HepG2 (cell line): ENCODE measurements around the gene ZNF440. TPM values are rescaled to one million over a fixed set of nuclear protein-coding genes. Genes with fewer than 3 reads are reported as not detected.

Experiments
- ATAC-seq: fragments of 200-7000 bp; cut with Tn5 transposase; 3 replicates; pipeline ENCODE4 v1.9.1; 2020; ENCODE audit warnings: mild to moderate bottlenecking, moderate library complexity
- BruUV-seq: library from RNA; stranded (reverse); fragments of 400-500 nt; replicated peaks from 2 replicates; lab custom pipeline; 2021; lab: Mats Ljungman, UMichigan
- CTCF ChIA-PET: fragments of 300-600 bp; formaldehyde crosslinking; extraction: SDS; loops from one replicate; lab custom pipeline; 2021; ENCODE audit warnings: low total read pairs, inconsistent platforms, low intra/inter-chr PET ratio; lab: Yijun Ruan, JAX
- POLR2A ChIA-PET: fragments of 350-600 bp; sonication (Branson Sonifier 250); formaldehyde crosslinking; loops from one replicate; lab custom pipeline; 2020; ENCODE audit warnings: antibody characterized with exemption, inconsistent platforms; lab: Yijun Ruan, JAX
- DNase-seq: peaks from one replicate; pipeline ENCODE4 v3.0.0-alpha.2; 2015; ENCODE audit warnings: low spot score
- FAIRE-seq: peaks from 3 replicates; lab custom pipeline; 2011; peaks lifted over from hg19 to GRCh38; lab: Jason Lieb, UNC
- H2AFZ ChIP-seq: one replicate; pipeline ENCODE4 v1.6.1; 2011; ENCODE audit warnings: low read length, inconsistent platforms
- H3K27ac ChIP-seq: fragments of 300-600 bp; 3 replicates; pipeline ENCODE4 v1.8.0; 2011; ENCODE audit warnings: mixed run types, mild to moderate bottlenecking, mixed read lengths, low read length, inconsistent platforms; ENCODE audit not compliant: insufficient read depth; ENCODE audit errors: extremely low read length
- H3K27me3 ChIP-seq, 2 experiments: fragments of 200-600 bp in 1 of 2; 2 replicates in 1 of 2; 3 replicates in 1 of 2; pipeline versions ENCODE4 v1.6.0 to v1.8.0; 2011; ENCODE audit warnings: low read length in 2 of 2, mild to moderate bottlenecking in 2 of 2, moderate library complexity in 2 of 2, inconsistent platforms in 1 of 2; ENCODE audit not compliant: insufficient read depth in 2 of 2, control insufficient read depth in 1 of 2
- H3K36me3 ChIP-seq, 2 experiments: fragments of 200-600 bp in 1 of 2; replicated peaks in 1 of 2; 2 replicates in 1 of 2; 3 replicates in 1 of 2; pipeline versions ENCODE4 v1.5.1 to v1.8.0; 2011; ENCODE audit warnings: low read length in 2 of 2, inconsistent platforms in 1 of 2; ENCODE audit not compliant: insufficient read depth in 2 of 2, control insufficient read depth in 1 of 2
- H3K4me1 ChIP-seq: 2 replicates; pipeline ENCODE4 v1.5.1; 2012; ENCODE audit warnings: low read length, inconsistent platforms; ENCODE audit not compliant: insufficient read depth
- H3K4me2 ChIP-seq: 2 replicates; pipeline ENCODE4 v1.6.0; 2011; ENCODE audit warnings: low read depth, low read length, inconsistent platforms
- H3K4me3 ChIP-seq, 3 experiments: fragments of 200-600 bp in 1 of 3; sonication (generic), shearing (Covaris generic) in 1 of 3; replicated peaks in 1 of 3; 2 replicates each; pipeline ENCODE4 v1.5.1; 2011 to 2016; ENCODE audit warnings: low read length in 3 of 3, inconsistent platforms in 2 of 3, low read depth in 2 of 3, mild to moderate bottlenecking in 2 of 3, control low read depth in 1 of 3, mixed read lengths in 1 of 3; ENCODE audit not compliant: insufficient read depth in 1 of 3
- H3K79me2 ChIP-seq: one replicate; pipeline ENCODE4 v1.6.1; 2011; ENCODE audit warnings: low read length, inconsistent platforms; ENCODE audit not compliant: insufficient read depth
- H3K9ac ChIP-seq: 2 replicates; pipeline ENCODE4 v1.6.0; 2011; ENCODE audit warnings: mild to moderate bottlenecking, low read depth, low read length, inconsistent platforms; ENCODE audit not compliant: insufficient read depth
- H3K9me3 ChIP-seq: 2 replicates; pipeline ENCODE4 v1.5.1; 2012; ENCODE audit warnings: mild to moderate bottlenecking, low read length
- H4K20me1 ChIP-seq: 2 replicates; pipeline ENCODE4 v1.6.0; 2011; ENCODE audit warnings: inconsistent platforms, mild to moderate bottlenecking, low read length, moderate library complexity; ENCODE audit not compliant: insufficient read depth
- CENPBD1 ChIP-seq: sonication (generic); formaldehyde crosslinking; IDR thresholded peaks from 2 replicates; pipeline ENCODE4 v1.8.0; 2022; ENCODE audit warnings: missing genetic modification reagents, low read depth, mild to moderate bottlenecking, borderline replicate concordance
- CREBL2 ChIP-seq: sonication (generic); formaldehyde crosslinking; IDR thresholded peaks from 2 replicates; pipeline ENCODE4 v1.8.1; 2023; ENCODE audit warnings: missing genetic modification reagents, mild to moderate bottlenecking, borderline replicate concordance
- GATAD1 ChIP-seq: IDR thresholded peaks from 2 replicates; pipeline ENCODE4 v1.6.1; 2016; ENCODE audit warnings: missing genetic modification reagents, missing compliant biosample characterization
- HIC2 ChIP-seq: sonication (generic); formaldehyde crosslinking; IDR thresholded peaks from 2 replicates; pipeline ENCODE4 v1.9.0; 2022; ENCODE audit warnings: low read depth, missing genetic modification reagents
- KAT7 ChIP-seq: IDR thresholded peaks from 2 replicates; pipeline ENCODE4 v1.6.1; 2018; ENCODE audit warnings: borderline replicate concordance, missing compliant biosample characterization
- KDM5A ChIP-seq: fragments of 200-600 bp; sonication (generic); IDR thresholded peaks from 2 replicates; pipeline ENCODE4 v1.7.0; 2018; ENCODE audit warnings: antibody characterized with exemption, mild to moderate bottlenecking, low read length, borderline replicate concordance
- LCORL ChIP-seq, 2 experiments: fragments of 450-650 bp in 1 of 2; sonication (generic) in 1 of 2; formaldehyde crosslinking in 1 of 2; IDR thresholded peaks; 2 replicates each; pipeline versions ENCODE4 v1.5.0 to v1.6.1; 2017 to 2020; ENCODE audit warnings: antibody characterized with exemption in 1 of 2, missing genetic modification reagents in 1 of 2
- MBD4 ChIP-seq: IDR thresholded peaks from 2 replicates; pipeline ENCODE4 v1.6.1; 2012; ENCODE audit warnings: low read length, inconsistent platforms, borderline replicate concordance
- NCOA1 ChIP-seq: sonication (generic); formaldehyde crosslinking; IDR thresholded peaks from 2 replicates; pipeline ENCODE4 v1.9.0; 2021; ENCODE audit warnings: missing genetic modification reagents
- NR3C1 ChIP-seq: sonication (generic); formaldehyde crosslinking; IDR thresholded peaks from 2 replicates; pipeline ENCODE4 v1.4.0; 2020; ENCODE audit warnings: missing genetic modification reagents
- SP1 ChIP-seq, 2 experiments: fragments of 450-650 bp in 1 of 2; sonication (generic) in 1 of 2; formaldehyde crosslinking in 1 of 2; IDR thresholded peaks; 2 replicates each; pipeline versions ENCODE4 v1.4.0 to v1.6.1; 2016 to 2020; ENCODE audit warnings: missing genetic modification reagents in 1 of 2
- TFDP1 ChIP-seq: IDR thresholded peaks from 2 replicates; pipeline ENCODE4 v1.6.1; 2016; ENCODE audit warnings: missing compliant biosample characterization, missing genetic modification reagents, borderline replicate concordance
- ZBTB2 ChIP-seq: sonication (generic); formaldehyde crosslinking; IDR thresholded peaks from 2 replicates; pipeline ENCODE4 v1.8.0; 2022; ENCODE audit warnings: low read depth, missing genetic modification reagents
- ZBTB39 ChIP-seq: sonication (generic); formaldehyde crosslinking; IDR thresholded peaks from 2 replicates; pipeline ENCODE4 v1.5.0; 2020; ENCODE audit warnings: missing genetic modification reagents
- ZNF160 ChIP-seq: sonication (generic); formaldehyde crosslinking; IDR thresholded peaks from 2 replicates; pipeline ENCODE4 v1.8.0; 2022; ENCODE audit warnings: mild to moderate bottlenecking, inconsistent platforms, missing genetic modification reagents
- ZNF30 ChIP-seq: sonication (generic); formaldehyde crosslinking; IDR thresholded peaks from 2 replicates; pipeline ENCODE4 v1.5.0; 2020; ENCODE audit warnings: mild to moderate bottlenecking, missing genetic modification reagents
- ZNF44 ChIP-seq: sonication (generic); formaldehyde crosslinking; IDR thresholded peaks from 2 replicates; pipeline ENCODE4 v1.5.1; 2020; ENCODE audit warnings: mild to moderate bottlenecking, missing genetic modification reagents
- ZSCAN30 ChIP-seq: sonication (generic); formaldehyde crosslinking; IDR thresholded peaks from 2 replicates; pipeline ENCODE4 v1.5.0; 2020; ENCODE audit warnings: mild to moderate bottlenecking, missing genetic modification reagents
- ZSCAN9 ChIP-seq: IDR thresholded peaks from 2 replicates; pipeline ENCODE4 v1.6.1; 2016; ENCODE audit warnings: borderline replicate concordance
- WGBS: methylation state at CpG from one replicate; pipeline ENCODE4 v1.1.6; 2017; ENCODE audit warnings: low lambda C conversion rate; 5-methylcytosine and 5-hydroxymethylcytosine counted together
- in situ Hi-C: cut with HindIII; loops from 2 replicates; pipeline ENCODE4 v1.10.0; 2017; ENCODE audit warnings: low pct_unique_long_range_greater_than_20kb; ENCODE audit not compliant: extremely low pct_ligation_motif_present
- intact Hi-C: fragments of 100-400 bp; cut with micrococcal nuclease; formaldehyde crosslinking; loops from one replicate; pipeline ENCODE4 v1.10.0; 2022; ENCODE audit not compliant: unreplicated experiment
- polyA plus RNA-seq, 8 experiments: library from polyadenylated mRNA; depleted of rRNA in 3 of 8; stranded (reverse) in 7 of 8; unstranded in 1 of 8; fragments of >200 nt; fragmentation: Illumina TruSeq in 4 of 8; extraction: Trizol in 4 of 8; gene quantifications; 2 replicates each; pipeline versions ENCODE4 v1.2.1 to v1.2.3, GENCODE V29; 2011 to 2016; ENCODE audit warnings: low read depth in 4 of 8, missing spikeins in 1 of 8, mixed read lengths in 1 of 8; ENCODE audit not compliant: insufficient read depth in 1 of 8
- total RNA-seq, 5 experiments: library from RNA; depleted of rRNA; stranded (reverse); fragments of >200 nt; fragmentation: Illumina TruSeq; extraction: Trizol; gene quantifications; 2 replicates each; pipeline ENCODE4 v1.2.3, GENCODE V29; 2016; ENCODE audit warnings: low read depth in 1 of 5

Gene ZNF440
- total and polyA plus RNA-seq, 2 of the 13 experiments (the other 11 are each of a cell fraction or from before 2014, with no cell fraction given): 2.7 to 12.4 TPM

- Histone ChIP-seq H2AFZ (no peak overlapping the region), H3K9me3 (no peaks in the 10 kb centered on the region), H3K79me2 (no peaks in the 10 kb centered on the region), H3K36me3 (no peaks in the 10 kb centered on the region), H3K4me3 (no peak overlapping the region), H3K4me1 (peaks cover 3% of the 10 kb centered on the region; the same call in 1 of the 2 replicates), H3K4me2 (no peak overlapping the region), H3K9ac (no peak overlapping the region), H3K27me3 (no peaks in the 10 kb centered on the region), H3K27ac (no peak overlapping the region), H4K20me1 (no peaks in the 10 kb centered on the region)
- no TSS peak for BruUV-seq
- in situ Hi-C loops (no loop called here), intact Hi-C loops (no loop called here)
- CTCF ChIA-PET: no interaction called here
- no peak for FAIRE-seq
- DNase-seq: no peak
- POLR2A ChIA-PET: interaction anchor here (1.7 kb wide), 1 partner anchor 9 kb away, joined by 4 read pairs; the partner anchor contains the start of gene ZNF491
- no peak for ATAC-seq
- 61% methylated on average over 2 of the region's 2 CpGs for WGBS
- TF ChIP-seq ZSCAN9 (no peak), TFDP1 (CRISPR knock-in tag) (no peak), SP1 (IDR thresholded peaks at IDR 0.05) (no peak), SP1 (CRISPR knock-in tag; IDR thresholded peaks at IDR 0.05) (no peak), NR3C1 (CRISPR knock-in tag) (no peak), ZBTB2 (no peak), KDM5A (no peak), CENPBD1 (CRISPR knock-in tag) (no peak), HIC2 (no peak), ZNF30 (CRISPR knock-in tag) (no peak), LCORL (IDR thresholded peaks at IDR 0.05) (no peak), LCORL (CRISPR knock-in tag; IDR thresholded peaks at IDR 0.05) (no peak), ZNF44 (no peak), CREBL2 (CRISPR knock-in tag) (no peak), MBD4 (no peak), ZBTB39 (no peak), ZSCAN30 (CRISPR knock-in tag) (no peak), ZNF160 (CRISPR knock-in tag) (no peak), GATAD1 (CRISPR knock-in tag) (no peak), KAT7 (CRISPR knock-in tag) (no peak), NCOA1 (CRISPR knock-in tag) (no peak)
Observed at GRCh38 chr19:11807099-11807380, 7.0 kb upstream of the ZNF440 start.
